ENCODE results near the gene SH3RF3. TPM values are rescaled to one million over a fixed set of nuclear protein-coding genes. Genes with fewer than 3 reads are reported as not detected.

The SH3RF3 gene
- total and polyA plus RNA-seq, 9 of the 15 experiments (the other 6 are each of a cell fraction or from before 2014, with no cell fraction given): 0.02 TPM; not detected in 8

- H3K79me2 ChIP-seq (ENCODE audit: control insufficient read depth, insufficient read depth, low read length): no peaks in the 10 kb centered on the region
- TF ChIP-seq ERF (CRISPR knock-in tag; IDR thresholded peaks at IDR 0.05) (no peak), C11orf30 (IDR thresholded peaks at IDR 0.05; ENCODE audit: low read depth) (no peak), ZNF512 (tag; IDR thresholded peaks at IDR 0.05) (no peak), NFXL1 (CRISPR knock-in tag; IDR thresholded peaks at IDR 0.05) (no peak), GABPA (tag; conservative IDR thresholded peaks at IDR 0.05; ENCODE audit: low read depth) (no peak), CHAMP1 (IDR thresholded peaks at IDR 0.05) (no peak), SETDB1 (IDR thresholded peaks at IDR 0.05; ENCODE audit: low read length) (no peak), CREB3L1 (IDR thresholded peaks at IDR 0.05; ENCODE audit: borderline replicate concordance, low read depth) (no peak), SMAD3 (CRISPR knock-in tag; conservative IDR thresholded peaks at IDR 0.05) (no peak), USF1 (CRISPR knock-in tag; IDR thresholded peaks at IDR 0.05) (no peak), GTF3C2 (IDR thresholded peaks at IDR 0.05; ENCODE audit: borderline replicate concordance, extremely low read depth, insufficient read length) (no peak), GATA2 (CRISPR knock-in tag; IDR thresholded peaks at IDR 0.05) (no peak), ZNF146 (CRISPR knock-in tag; IDR thresholded peaks at IDR 0.05; ENCODE audit: unreplicated experiment) (no peak), TRIM28 (IDR thresholded peaks at IDR 0.05) (no peak), ZNF830 (CRISPR knock-in tag; IDR thresholded peaks at IDR 0.05) (no peak)
Measured at GRCh38 chr2:109154226-109154625, 25.2 kb downstream of the SH3RF3 start.

More at GRCh38 chr2:109154226-109154625, 25.2 kb downstream of the SH3RF3 start:
- Histone ChIP-seq H3K27ac (ENCODE audit: extremely low read depth, low read depth, low read length) (no peak overlapping the region), H2AFZ (ENCODE audit: low read depth, low read length) (no peak overlapping the region), H3K9me3 (replicated peaks; ENCODE audit: control insufficient read depth, insufficient read depth, low read depth, low read length) (no peaks in the 10 kb centered on the region), H3K9ac (ENCODE audit: insufficient read depth in 1 of 2, low read depth in 2 of 2, low read length in 2 of 2) (no peak overlapping the region), H4K20me1 (replicated peaks; ENCODE audit: control insufficient read depth, insufficient read depth, low read length) (peaks cover 4% of the 10 kb centered on the region; the same call in 1 of the 2 replicates), H3K4me1 (replicated peaks in 1 of 2; ENCODE audit: control insufficient read depth in 2 of 2, insufficient read depth in 2 of 2, low read length in 2 of 2) (no peaks in the 10 kb centered on the region), H3K9me1 (ENCODE audit: control insufficient read depth, insufficient read depth, low read length) (no peaks in the 10 kb centered on the region), H3K27me3 (ENCODE audit: control insufficient read depth in 2 of 2, insufficient read depth in 2 of 2, low read length in 2 of 2) (peaks cover 7 to 39% of the 10 kb centered on the region in 2 experiments; a peak in 4 of 5 replicates), H3K36me3 (ENCODE audit: control insufficient read depth, insufficient read depth, low read length) (no peaks in the 10 kb centered on the region), H3K4me3 (no peak overlapping the region), H3K4me2 (ENCODE audit: insufficient read depth, low read length) (no peak overlapping the region)
- CTCF ChIA-PET (ENCODE audit: low intra/inter-chr PET ratio): no interaction called here
- no TSS peak for BruUV-seq (replicated peaks)
- intact Hi-C loops (cut with micrococcal nuclease) (no loop called here), in situ Hi-C loops (cut with MboI) (no loop called here)
- 0% methylated on average over 3 of the region's 3 CpGs for WGBS (ENCODE audit: insufficient coverage, low coverage, missing lambda C conversion rate)
- FAIRE-seq (no peak), DNase-seq (ENCODE audit: extremely low read depth in 1 of 4, low spot score in 3 of 4) (no peak), ATAC-seq (no peak)
- POLR2A ChIA-PET: no interaction called here
